Coronary artery (tissue), 2 donors: ENCODE results near the gene FBXO44.
A peak's percentile ranks its signal among the peaks of the same experiment; 100 is the strongest.

Source experiments
- DNase-seq: peaks from one replicate; pipeline ENCODE4 v3.0.0-alpha.2; 2017; ENCODE audit warnings: low spot score
- H3K27ac ChIP-seq, 2 donors: fragments of 200-600 bp; sonication (generic); one replicate each; pipeline ENCODE4 v1.5.1; 2016 to 2019
- H3K4me3 ChIP-seq: fragments of 200-600 bp; sonication (generic); 2 replicates; pipeline ENCODE4 v1.5.1; 2016; ENCODE audit warnings: mild to moderate bottlenecking, moderate library complexity
- TF ChIP-seq, protein P1 (sequence below): fragments of 200-600 bp; sonication (generic); IDR thresholded peaks from one replicate; pipeline ENCODE4 v1.5.1; 2019; ENCODE audit warnings: antibody characterized with exemption

Gene FBXO44

GRCh38 chr1:11684070-11684469 lies 29.4 kb downstream of the FBXO44 start:
- no peak overlapping the region for H3K27ac ChIP-seq
- no peak overlapping the region for H3K4me3 ChIP-seq
- DNase-seq: no peak
- TF ChIP-seq, protein P1, sequence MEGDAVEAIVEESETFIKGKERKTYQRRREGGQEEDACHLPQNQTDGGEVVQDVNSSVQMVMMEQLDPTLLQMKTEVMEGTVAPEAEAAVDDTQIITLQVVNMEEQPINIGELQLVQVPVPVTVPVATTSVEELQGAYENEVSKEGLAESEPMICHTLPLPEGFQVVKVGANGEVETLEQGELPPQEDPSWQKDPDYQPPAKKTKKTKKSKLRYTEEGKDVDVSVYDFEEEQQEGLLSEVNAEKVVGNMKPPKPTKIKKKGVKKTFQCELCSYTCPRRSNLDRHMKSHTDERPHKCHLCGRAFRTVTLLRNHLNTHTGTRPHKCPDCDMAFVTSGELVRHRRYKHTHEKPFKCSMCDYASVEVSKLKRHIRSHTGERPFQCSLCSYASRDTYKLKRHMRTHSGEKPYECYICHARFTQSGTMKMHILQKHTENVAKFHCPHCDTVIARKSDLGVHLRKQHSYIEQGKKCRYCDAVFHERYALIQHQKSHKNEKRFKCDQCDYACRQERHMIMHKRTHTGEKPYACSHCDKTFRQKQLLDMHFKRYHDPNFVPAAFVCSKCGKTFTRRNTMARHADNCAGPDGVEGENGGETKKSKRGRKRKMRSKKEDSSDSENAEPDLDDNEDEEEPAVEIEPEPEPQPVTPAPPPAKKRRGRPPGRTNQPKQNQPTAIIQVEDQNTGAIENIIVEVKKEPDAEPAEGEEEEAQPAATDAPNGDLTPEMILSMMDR: no peak

DNA sequence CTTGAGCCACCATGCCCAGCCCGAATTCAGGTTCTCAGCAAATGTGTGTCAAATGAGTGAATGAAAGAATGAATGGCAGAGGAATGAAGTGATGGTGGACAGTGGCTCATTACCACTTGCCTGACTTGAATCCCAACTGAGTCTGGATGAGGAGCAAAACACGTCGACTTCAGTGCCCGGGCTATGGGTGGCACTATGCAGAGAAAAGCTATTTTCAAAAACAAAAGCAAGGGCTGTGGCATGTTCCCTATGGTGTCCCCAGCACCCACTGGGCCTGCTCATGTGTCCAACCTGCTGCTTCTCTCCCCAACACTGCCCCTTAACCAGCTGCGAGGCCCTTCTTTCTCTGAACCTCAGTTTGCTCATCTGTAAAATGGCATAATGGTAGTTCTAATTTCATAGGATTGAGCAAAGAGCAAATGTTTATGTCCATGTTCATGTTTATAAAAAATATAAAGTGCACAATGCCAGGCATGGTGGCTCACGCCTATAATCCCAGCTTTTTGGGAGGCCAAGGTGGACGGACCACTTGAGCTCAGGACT lies 30.6 kb downstream of the FBXO44 start:
- H3K27ac ChIP-seq: no peak overlapping the region
- DNase-seq: no peak
- H3K4me3 ChIP-seq: no peak overlapping the region
- TF ChIP-seq, protein P1: no peak

DNA sequence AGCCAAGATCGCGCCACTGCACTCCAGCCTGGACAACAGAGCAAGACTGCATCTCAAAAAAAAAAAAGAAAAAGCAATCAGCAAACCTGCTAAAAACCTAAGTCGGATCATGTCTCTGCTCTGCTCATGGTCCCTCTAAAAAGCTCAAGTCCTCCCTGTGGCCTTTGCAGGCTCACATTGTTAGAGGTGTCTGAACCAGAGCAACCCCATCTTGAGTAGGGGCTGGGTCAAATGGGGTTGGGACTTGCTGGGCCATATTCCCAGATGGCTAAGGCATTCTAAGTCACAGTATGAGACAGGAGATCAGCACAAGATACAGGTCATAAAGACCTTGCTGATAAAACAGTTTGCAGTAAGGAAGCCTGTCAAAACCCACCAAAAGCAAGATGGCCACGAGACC lies 33.8 kb downstream of the FBXO44 start:
- TF ChIP-seq, protein P1: no peak
- H3K27ac ChIP-seq: no peak overlapping the region
- no peak for DNase-seq
- H3K4me3 ChIP-seq: no peak overlapping the region

GRCh38 chr1:11690397-11691301 lies 36.0 kb downstream of the FBXO44 start:
- TF ChIP-seq, protein P1: no peak
- no peak for DNase-seq
- Histone ChIP-seq H3K27ac (no peak overlapping the region), H3K4me3 (peak overlapping the region; percentile 64)

DNA sequence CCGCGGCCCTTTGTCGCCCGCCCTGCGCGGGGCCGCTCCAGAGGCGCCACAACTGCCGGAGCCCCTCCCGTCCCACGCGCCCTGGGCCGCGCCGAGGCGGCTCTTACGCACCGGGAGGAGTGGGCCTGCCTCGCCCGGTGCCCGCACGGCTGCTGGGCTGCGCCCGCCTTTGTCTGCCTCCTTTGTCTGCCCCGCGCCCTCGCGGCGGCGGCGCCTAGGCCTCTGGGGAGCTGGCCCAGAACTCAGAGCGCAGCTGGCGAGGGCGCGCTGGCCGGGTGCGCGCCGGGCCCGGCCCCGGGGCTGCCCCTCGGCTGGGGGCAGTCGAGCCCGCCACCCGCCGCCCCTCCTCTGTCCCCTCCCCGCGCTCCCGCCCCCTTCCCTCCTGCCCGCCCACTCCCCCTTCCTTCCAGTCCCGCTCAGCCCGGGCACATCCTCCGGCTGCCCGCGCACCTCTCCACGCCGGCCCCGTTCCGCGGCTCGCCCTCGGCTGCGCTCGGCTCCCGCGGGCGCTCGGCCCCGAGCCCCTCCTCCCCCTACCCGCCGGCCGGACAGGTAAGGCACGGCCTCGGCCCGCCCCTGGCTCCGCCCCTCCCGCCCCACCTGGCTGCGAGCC lies 36.7 kb downstream of the FBXO44 start, which contains the start of gene DRAXIN:
DRAXIN (plus strand) TSS at position 409 of the 613 bp plus-strand sequence. CDS start 14,549 bp downstream, outside the sequence.
- Histone ChIP-seq H3K4me3 (peak within 1 kb of the TSS; percentile 64), H3K27ac (no peak within 1 kb of the TSS)
- TF ChIP-seq, protein P1: no peak
- DNase-seq: no peak

DNA sequence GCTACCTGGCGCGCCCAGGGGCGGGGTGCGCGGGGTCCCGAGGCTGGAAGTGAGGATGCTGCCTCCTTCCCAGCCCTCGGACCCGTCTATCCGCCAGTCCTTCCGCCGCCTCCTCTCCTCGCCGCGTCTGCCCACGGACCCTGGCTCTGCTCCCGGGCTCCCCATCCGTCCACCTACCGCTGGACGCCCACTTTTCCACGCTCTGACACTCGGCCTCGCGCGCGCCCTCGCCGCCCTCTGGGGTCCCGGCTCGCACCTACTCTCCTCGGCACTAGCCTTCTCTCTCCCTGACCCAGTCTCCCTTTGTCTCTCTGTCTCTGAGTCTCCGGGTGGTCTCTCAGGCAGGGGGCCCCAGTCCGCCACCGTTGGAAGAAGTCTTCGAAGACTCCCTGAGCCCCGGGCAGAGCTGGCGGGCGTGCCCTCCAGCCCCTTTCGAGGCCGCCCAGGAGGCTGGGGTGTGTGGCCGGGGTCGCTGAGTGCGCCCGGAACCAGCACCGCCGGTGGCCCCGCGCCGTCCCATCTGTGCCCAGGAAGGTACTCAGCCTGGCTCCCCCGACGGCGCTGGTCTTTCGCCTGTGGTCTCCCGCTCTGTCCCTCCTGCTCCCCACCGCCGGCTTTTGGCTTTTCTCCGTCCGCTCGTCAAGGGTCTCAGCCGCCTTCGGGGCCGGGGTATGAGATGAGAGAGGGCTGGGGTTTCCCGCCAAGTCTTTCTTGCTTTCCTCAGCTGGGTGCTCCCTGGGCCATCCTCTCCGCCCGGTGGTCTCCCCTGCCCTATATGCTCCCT lies 37.4 kb downstream of the FBXO44 start:
- no peak for DNase-seq
- no peak overlapping the region for H3K27ac ChIP-seq
- TF ChIP-seq, protein P1: no peak
- H3K4me3 ChIP-seq: peak overlapping the region; percentile 64
